ENCODE data around the gene TUBB4B.
A peak's percentile ranks its signal among the peaks of the same experiment; 100 is the strongest.
"Not testable (repeated sequence)": the region's sequence is repeated elsewhere in the genome, so short reads cannot be mapped to it uniquely, and the experiment has no call there.

TUBB4B gene

DNA sequence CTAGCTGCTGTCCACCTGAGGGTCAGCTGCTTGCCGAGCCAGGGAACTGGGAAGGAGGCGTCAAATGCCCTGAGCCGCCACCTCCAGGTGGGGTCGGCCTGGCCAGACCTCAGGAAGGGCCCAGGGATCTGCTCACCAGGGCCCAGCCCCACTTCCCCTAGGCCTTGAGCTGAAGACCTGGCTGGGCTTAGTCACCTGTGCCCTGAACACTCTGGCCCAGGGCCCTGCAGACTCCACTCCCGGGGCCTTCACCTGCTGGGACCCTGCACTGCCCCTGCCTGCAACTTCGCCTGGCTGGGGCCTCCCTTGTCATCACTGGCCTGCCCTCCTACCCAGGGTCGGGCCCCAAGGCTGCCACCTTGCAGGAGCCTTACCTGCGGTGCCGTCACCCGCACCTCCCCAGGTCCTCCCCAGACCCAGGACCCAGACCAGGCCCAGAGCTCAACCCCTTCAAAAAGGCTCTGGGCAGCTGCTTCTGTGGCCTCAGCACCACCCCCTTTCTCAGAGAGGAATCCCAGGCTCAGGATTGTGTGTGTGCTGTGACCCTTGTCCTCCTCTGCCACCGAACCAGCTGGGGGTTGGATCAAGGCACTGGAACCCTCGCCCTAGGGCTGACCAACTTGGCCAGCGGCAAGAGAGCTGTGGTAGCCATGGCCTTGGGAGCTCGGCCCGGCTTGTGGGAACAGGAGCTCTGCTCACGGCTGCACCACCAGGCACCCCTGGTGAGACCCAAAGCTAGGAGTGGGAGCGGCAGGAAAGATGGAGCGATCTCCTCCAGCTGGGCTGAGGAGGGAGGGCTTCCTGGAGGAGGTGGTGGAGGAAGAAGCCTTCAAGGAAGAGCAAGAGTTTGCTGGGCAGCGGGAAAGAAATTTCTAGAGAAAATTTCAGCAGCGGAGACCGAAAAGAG, 12.9 kb downstream of the TUBB4B start:
- no peak for DNase-seq

DNA sequence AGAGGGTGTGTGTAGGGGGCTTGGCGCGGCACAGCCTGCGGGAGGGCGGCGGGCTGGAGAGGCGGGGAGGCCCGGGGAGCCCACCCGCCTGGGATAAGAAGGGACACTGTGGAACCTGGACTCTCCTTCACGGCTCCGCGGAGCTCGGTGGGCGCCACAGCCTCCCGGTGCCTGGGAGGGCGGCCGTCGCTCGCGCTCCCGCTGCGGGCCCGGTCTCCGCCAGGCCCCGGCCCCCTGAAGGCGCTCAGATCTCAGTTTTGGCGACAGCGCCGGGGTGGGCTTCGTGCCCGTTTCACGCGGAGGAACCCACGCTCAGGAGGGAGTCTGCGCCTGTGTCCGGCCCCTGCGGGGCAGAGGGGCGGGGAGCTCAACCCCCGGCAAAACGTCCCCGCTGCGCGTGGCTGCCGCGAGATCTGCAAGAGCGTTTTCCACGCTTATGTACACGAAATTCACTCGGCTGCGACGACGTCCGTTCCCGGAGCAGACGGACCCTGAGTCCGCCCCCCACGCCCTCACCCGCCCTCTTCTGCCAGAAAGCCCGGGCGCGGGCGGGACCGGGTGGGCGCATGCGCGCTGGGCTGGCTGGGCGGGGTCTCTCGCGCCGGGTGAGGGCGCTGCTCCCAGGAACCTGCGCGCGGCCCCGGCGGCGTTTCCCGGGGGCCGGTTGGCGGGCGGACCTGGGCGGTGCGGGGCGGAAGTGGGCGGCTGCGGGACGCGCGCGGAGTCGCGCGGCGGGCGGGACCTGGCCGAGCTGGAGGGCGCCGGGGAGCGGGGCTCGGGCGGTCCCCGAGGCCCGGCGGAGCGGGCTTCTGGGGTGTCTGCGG, 13.7 kb downstream of the TUBB4B start, which contains the start of gene NELFB:
TSS of gene NELFB (plus strand) at position 704 of the 824 bp plus-strand sequence.
- peak; percentile 81 for DNase-seq

DNA sequence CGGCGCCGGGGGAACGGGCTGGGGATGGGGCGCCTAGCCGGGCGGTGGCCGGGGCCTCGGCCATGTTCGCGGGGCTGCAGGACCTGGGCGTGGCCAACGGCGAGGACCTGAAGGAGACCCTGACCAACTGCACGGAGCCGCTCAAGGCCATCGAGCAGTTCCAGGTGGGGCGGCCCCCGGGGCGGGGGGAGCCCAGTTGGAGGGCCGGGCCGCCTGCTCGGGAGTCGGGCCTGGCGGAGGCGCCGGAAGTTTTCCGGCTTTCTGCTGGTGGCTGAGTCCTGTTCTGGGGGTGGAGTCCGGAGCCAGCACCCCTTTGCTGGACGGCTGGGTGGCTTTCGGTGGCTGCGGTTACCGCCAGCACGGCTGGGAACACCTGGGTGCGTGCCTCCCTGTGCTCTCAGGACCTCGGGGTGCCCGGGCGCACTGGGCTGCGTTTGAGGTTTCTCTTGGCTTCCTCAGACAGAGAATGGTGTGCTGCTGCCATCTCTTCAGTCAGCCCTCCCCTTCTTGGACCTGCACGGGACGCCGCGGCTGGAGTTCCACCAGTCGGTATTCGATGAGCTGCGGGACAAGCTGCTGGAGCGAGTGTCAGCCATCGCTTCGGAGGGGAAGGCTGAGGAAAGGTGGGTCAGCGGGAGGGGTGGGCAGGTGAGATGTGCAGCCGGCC, 14.5 kb downstream of the TUBB4B start:
- no peak for DNase-seq

DNA sequence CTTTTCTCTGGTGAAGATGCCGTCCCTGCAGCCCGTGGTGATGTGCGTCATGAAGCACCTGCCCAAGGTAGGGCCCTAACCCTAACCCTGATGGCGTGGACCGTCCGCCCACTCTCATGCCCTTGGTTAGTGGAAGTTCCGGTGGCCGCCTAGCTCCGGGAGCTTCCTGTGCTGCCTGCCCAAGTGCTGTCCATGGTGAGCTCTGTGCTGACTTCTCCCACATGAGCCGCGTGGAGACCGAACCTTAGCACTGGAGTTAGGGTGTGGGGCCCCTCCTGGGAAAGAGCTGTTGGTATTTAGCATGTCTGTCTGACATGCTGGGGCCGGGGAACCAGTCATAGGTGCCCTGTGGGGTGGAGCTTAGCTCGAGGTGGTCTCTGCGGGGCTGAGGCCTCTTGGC, 15.3 kb downstream of the TUBB4B start:
- no peak for DNase-seq

DNA sequence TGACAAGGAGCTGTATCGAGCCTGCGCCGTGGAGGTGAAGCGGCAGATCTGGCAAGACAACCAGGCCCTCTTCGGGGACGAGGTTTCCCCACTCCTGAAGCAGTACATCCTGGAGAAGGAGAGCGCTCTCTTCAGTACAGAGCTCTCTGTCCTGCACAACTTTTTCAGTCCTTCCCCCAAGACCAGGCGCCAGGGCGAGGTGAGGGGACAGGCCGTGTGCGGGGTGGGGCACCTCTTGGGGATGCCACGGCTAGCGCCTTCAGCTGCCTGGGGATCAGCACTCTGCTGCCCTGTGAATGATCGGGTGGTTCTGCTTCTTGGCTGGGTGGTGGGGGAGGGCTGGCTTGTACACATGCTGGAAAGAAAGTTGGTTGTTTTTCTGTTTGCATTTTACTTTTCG, 15.8 kb downstream of the TUBB4B start:
- DNase-seq = no peak

DNA sequence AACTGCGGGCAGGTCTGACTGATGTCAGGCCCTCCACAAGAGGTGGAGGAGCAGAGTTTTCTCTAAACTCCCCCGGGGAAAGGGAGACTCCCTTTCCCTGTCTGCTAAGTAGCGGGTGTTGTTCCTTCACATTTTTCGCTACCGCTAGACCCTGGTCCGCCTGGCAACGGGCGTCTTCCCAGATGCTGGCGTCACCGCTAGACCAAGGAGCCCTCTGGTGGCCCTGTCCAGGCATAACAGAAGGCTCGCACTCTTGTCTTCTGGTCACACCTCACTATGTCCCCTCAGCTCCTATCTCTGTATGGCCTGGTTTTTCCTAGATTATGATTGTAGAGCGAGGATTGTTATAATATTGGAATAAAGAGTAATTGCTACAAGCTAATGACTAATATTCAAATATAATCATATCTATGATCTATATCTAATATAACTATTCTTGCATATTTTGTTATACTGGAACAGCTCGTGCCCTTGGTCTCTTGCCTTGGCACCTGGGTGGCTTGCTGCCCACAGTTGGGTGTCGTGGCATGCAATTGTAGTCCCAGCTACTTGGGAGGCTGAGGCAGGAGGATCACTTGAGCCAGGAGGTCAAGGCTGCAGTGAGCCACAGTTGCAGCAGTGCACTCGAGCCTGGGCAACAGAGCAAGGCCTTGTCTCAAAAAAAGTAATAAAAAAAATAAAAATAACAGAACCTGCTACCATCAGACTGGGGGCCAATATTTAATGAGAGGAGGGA, 21.3 kb downstream of the TUBB4B start:
- DNase-seq = not testable (repeated sequence)

DNA sequence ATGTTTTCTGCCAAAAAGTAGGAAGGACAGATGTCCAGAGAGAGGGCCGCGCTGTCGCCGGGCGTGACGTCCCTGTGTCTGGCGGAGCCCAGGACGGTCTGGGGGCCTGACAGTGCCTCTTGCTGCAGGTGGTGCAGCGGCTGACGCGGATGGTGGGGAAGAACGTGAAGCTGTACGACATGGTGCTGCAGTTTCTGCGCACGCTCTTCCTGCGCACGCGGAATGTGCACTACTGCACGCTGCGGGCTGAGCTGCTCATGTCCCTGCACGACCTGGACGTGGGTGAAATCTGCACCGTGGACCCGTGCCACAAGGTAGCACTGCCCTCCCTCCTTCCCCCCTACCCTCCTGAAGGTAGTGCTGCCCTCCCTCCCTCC, 21.8 kb downstream of the TUBB4B start:
- no peak for DNase-seq

DNA sequence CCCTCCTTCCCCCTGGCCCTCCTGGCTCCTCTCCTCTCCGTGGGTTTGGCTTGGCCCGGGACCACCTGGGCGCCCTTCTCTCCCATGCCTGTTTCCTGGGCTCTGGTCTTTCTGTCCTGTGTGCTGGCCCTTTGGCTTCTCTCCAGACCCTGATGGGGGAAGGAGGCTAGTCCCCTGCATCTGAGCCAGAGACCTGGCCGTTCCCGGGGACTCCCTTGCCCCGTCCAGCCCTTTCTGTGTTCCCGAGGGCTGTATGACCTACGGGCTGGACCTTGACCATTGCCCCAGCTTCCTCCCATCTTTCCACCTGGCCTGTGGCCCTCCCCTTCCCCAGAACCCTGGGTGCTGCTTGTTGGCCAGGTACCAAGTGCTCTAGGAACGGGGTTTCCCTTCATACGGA, 22.4 kb downstream of the TUBB4B start:
- no peak for DNase-seq

DNA sequence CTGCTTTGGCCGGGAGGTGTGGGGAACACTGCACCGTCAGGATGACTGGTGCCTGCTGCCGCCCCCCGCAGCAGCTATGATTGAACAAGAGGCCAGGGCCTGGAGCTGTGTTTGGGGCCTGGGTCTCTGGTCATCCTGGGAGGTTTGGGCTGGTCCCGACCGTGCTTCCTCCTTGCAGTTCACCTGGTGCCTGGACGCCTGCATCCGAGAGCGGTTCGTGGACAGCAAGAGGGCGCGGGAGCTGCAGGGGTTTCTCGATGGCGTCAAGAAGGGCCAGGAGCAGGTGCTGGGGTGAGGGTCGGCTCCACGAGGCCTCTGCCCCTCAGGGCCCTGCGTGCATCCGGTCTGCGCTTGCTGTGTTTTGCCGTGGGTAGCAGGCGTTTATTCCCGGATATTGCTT, 23.0 kb downstream of the TUBB4B start:
- DNase-seq = no peak

DNA sequence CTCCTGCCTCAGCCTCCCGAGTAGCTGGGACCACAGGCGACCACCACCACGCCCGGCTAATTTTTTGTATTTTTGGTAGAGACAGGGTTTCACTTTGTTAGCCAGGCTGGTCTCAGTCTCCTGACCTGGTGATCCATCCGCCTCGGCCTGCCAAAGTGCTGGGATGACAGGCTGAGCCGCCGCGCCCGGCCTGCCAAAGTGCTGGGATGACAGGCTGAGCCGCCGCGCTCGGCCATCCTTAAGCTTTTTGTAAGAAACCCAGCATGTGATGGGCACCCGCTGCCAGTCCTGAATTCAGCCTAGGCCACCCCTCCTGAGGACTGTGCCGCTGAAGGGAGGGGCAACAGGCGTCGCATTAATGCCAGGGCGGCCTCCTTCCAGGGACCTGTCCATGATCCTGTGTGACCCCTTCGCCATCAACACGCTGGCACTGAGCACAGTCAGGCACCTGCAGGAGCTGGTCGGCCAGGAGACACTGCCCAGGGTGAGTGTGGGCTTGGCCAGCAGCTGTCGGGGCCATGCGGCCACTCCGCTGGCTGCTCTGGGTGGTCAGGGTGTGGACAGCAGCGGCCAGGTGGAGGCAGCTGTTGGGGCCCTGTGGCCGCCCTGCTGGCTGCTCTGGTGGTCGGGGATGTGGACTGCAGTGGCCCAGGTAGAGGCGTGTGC, 24.5 kb downstream of the TUBB4B start:
- no peak for DNase-seq

DNA sequence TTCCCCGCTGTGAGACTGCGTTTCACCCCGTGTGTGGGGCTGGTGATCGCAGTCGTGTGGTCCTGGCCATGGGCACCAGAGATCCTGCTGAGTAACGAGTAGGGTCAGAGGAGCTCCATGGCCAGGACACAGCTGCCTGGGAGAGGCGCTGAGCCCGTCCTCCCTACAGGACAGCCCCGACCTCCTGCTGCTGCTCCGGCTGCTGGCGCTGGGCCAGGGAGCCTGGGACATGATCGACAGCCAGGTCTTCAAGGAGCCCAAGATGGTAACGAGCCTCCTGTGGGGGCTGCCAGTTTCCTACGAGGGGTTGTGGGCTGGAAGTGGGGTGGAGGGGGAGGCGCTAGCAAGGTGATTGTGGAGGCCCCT, 25.1 kb downstream of the TUBB4B start:
- no peak for DNase-seq

DNA sequence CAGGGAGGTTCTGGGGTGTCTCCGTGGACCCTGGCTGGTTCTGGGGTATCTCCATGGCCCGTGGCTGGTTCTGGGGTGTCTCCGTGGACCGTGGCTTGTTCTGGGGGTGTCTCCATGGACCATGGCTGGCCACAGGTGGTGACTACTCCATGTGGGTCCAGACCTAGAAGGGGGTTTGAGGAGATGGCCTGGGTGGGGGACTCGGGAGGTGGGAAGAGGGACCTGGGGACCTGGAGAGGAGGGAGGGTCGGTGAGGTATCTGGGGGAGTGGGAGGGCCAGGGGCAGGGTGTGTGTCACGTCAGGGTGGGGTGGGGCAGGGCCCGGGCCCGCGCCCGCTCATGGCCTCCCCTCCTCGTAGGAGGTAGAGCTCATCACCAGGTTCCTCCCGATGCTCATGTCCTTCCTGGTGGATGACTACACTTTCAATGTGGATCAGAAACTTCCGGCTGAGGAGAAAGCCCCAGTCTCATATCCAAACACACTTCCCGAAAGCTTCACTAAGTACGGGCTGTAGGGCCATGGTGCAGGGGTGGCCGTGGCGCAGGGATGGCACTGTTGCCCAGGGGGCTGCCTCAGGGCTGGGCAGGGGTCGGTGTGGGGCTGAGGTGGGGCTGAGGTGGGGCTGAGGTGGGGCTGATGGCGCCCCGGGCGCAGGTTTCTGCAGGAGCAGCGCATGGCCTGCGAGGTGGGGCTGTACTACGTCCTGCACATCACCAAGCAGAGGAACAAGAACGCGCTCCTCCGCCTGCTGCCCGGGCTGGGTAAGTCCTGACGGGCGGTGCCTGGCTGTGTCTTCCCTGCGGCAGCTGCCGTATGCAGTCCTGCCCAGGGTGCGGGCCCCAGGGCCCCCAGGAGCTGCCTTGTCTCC, 25.7 kb downstream of the TUBB4B start:
- DNase-seq = no peak

DNA sequence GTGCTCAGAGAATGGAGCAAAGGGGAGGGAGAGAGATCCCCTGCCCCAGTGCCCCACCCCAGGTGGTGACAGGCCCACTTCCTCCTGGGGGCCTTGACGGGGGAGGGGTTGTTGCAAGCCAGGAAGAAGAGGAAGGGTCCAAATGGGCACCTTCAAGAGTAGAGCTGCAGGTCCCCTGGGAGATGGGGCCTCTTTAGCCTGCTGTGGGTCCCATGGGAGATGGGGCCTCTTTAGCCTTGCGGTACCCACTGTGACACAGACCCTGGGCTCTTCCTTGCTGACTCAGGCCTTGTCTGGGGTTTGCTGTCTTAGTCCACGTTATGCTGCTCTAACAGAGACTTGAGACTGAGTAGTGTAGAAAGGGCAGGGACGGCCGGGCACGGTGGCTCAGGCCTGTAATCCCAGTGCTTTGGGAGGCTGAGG, 26.9 kb downstream of the TUBB4B start:
- no peak for DNase-seq

DNA sequence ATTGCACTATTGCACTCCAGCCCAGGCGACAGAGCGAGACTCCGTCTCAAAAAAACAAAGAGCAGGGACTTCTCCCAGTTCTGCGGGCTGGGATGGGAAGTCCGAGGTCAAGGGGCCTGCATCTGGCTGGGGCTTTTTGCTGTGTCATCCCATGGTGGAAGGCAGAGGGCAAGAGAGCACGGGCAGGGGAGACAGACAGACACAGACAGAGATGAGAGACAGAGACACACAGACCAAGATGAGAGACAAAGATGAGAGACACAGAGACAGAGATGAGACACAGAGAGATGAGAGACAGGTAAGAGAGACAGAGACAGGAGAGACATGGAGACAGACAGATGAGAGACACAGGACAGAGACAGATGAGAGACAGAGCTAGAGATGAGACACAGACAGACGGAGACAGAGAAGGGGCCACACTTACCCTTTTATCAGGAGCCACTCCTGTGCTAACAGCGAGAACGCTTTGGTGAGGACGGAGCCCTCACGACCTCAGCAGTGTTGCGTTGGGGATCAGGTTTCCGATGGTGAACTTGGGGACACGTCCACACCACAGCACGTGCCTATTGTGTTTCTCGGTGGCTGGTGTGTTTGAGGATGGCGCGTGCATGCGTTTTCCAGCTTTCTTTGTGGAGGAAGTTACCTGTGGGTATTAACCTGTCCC, 27.6 kb downstream of the TUBB4B start:
- no peak for DNase-seq

DNA sequence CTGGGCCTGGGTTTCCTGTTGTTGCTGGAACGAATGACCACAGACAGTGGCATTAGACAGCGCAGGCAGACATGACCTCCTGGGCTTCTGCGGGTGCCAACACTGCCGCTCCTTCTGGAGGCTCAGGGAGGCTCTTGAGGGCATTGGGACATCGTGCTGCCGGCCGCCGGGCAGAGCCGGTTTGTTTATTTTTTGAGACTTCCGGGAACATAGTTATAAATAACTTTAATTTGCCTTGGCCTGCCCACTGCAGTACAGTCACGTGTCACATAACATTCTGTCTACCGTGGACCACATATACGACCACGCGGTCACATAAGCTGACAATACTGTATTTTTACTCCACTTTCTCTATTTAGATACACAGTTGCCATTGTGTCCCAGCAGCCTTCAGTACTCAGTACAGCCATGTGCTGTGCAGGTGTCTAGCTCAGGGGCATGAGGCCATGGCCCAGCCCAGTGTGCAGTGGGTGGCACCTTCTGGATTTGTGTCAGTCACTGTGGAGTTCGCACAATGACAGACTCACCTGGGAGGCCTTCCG, 28.2 kb downstream of the TUBB4B start:
- no peak for DNase-seq

DNA sequence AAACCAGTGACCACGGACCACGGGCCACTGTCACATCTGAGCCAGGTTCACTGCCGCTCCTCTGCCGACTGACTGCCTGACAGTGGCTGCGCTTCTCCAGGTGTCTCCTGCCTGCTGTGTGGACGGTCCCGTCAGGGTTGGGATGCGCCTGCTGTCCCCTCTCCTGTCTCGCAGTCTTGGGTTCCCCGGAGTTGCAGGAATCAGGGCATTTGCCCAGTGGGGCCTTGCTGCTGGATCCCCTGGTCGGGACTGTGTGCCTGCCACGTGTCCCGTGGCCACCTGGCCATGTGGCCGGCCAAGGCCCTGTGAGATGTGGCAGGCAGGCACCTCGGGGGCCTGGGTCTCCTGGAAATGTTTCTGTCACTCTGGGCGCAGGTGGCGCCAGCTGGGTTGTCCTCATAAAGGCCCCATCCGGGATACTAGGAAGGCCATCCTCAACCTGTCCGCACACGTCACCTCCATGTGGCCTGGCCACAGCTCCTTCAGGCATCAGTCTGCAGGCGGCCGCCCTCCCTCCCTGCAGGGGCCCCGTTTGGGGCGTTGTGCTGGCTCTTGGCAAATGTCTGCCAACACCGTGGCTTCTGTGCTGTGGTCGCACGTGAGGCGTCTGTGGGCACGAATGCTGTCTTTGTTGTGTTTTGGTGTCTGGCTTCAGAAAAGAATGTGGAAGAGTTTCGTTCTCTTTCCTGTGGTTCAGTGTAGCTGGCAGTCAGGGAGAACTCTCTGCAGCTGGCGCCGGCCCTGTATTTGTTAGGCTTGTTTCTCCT, 30.0 kb downstream of the TUBB4B start:
- no peak for DNase-seq

DNA sequence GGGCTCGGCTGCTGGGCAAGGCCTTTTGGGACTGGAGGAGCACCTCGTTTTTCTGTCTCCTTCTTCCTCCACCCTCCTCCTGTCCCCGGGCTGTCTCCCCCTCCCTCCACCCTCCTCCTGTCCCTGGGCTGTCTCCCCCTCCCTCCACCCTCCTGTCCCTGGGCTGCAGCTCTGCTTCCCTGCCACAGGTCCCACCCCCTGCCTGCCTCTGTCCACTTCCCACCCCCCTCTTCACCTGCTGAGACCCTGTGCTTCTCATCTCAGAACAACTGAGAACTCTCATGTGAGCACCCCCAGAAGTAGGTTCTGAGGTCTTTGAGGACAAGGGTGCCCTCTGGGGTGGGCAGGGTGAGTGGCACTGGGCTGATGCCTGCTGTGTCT, 30.6 kb downstream of the TUBB4B start:
- no peak for DNase-seq

DNA sequence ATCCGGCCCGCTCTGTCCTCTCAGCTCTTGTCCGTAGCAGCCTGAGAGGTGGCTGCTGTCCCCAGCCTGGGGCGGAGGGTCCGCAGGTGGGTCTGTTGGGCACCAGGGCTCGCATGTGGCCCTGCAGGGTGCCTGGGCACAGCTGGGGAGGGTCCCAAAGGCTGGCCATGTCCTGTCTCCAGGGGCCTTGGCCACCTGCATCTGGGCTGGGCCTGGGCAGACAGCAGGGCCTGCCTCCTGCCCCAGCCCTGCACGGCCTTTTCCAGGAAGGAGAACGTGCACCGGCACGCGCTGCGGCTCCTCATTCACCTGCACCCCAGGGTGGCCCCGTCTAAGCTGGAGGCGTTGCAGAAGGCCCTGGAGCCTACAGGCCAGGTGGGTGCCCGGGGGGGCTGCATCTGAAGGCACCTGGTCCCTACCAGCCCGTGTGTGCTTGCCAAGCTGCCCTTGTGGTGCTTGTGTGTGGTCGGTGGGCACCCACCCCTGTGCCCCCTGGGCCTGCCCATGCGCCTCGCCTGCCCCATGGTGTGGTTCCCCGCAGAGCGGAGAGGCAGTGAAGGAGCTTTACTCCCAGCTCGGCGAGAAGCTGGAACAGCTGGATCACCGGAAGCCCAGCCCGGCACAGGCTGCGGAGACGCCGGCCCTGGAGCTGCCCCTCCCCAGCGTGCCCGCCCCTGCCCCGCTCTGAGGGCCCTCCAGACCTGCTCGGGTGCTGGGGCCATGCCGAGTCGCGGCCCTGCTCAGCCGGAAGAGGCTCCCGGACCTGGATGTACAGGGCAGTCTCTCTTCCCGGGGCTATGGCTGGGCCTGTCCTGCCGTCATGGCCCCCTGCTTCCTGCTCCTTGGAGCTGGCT, 31.4 kb downstream of the TUBB4B start:
- no peak for DNase-seq

DNA sequence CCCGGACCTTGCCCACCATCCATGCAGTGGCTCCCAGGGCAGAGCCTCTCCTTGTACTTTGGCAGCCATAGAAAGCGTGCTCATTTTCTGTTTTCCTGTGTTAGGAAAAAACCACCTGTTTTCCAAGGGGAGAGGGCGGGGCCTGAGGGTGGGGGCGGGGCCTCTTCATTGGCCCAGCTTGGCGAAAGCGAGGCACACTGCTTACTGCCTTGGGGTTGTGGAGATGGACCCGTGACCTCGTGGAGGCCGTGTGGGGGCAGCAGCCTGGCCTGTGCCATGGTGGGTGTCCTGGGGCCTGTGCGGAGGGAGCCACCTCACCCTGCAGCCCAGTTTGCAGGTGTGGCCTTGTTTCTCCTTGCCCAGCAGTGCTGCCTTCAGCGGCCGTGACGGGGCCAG, 32.0 kb downstream of the TUBB4B start:
- no peak for DNase-seq
